Prostate gland (tissue), 2 donors: ENCODE results near the gene MANF. TPM values are rescaled to one million over a fixed set of nuclear protein-coding genes. Genes with fewer than 3 reads are reported as not detected.
"Not testable (repeated sequence)": the region's sequence is repeated elsewhere in the genome, so short reads cannot be mapped to it uniquely, and the experiment has no call there.

ENCODE experiments used
- DNase-seq: peaks from one replicate; pipeline ENCODE4 v3.0.0-alpha.2; 2019; ENCODE audit warnings: low spot score
- H3K27ac ChIP-seq, 2 donors: fragments of 200-600 bp; sonication (generic); 2 replicates each; pipeline ENCODE4 v1.5.1; 2017 to 2019
- H3K27me3 ChIP-seq: fragments of 200-600 bp; sonication (generic); replicated peaks from 2 replicates; pipeline ENCODE4 v1.5.1; 2019; ENCODE audit not compliant: insufficient read depth
- H3K36me3 ChIP-seq, 2 donors: fragments of 200-600 bp; sonication (generic); 1 replicate in 1 of 2; 2 replicates in 1 of 2; pipeline versions ENCODE4 v1.5.1 to v1.8.1; 2017 to 2019
- H3K4me1 ChIP-seq: fragments of 200-600 bp; sonication (generic); replicated peaks from 2 replicates; pipeline ENCODE4 v1.5.1; 2019
- H3K4me3 ChIP-seq, 2 donors: fragments of 200-600 bp; sonication (generic); 2 replicates each; pipeline ENCODE4 v1.5.1; 2017 to 2019
- H3K9me3 ChIP-seq: fragments of 200-600 bp; sonication (generic); 2 replicates; pipeline ENCODE4 v1.5.1; 2017
- POLR2A ChIP-seq: fragments of 450-650 bp; IDR thresholded peaks from one replicate; pipeline ENCODE4 v1.6.1; 2016; ENCODE audit warnings: antibody characterized with exemption, mild to moderate bottlenecking
- POLR2AphosphoS5 ChIP-seq: sonication (generic); formaldehyde crosslinking; IDR thresholded peaks from one replicate; pipeline ENCODE4 v1.6.1; 2017; ENCODE audit warnings: antibody characterized with exemption
- WGBS: methylation state at CpG from one replicate; pipeline ENCODE4 v1.1.5; 2018; 5-methylcytosine and 5-hydroxymethylcytosine counted together
- intact Hi-C: fragments of 100-400 bp; cut with DNase I; formaldehyde crosslinking; loops from one replicate; pipeline ENCODE4 v1.14.2; 2022
- total RNA-seq, 2 donors: library from RNA; depleted of rRNA; stranded (reverse); fragments of >200 nt; gene quantifications; one replicate each; pipeline ENCODE4 v1.1.0, GENCODE V29; 2016
- TF ChIP-seq, protein P1 (sequence below), 4 experiments: fragments of 200-600 bp in 2 of 4; fragments of 450-650 bp in 2 of 4; sonication (generic) in 2 of 4; IDR thresholded peaks; 1 replicate in 3 of 4; 2 replicates in 1 of 4; pipeline ENCODE4 v1.5.1; 2016 to 2019; ENCODE audit warnings: antibody characterized with exemption in 4 of 4, mild to moderate bottlenecking in 2 of 4, moderate library complexity in 2 of 4

The MANF gene
- total RNA-seq, 2 donors from 2014 or later: 30.6 to 81.4 TPM

DNA sequence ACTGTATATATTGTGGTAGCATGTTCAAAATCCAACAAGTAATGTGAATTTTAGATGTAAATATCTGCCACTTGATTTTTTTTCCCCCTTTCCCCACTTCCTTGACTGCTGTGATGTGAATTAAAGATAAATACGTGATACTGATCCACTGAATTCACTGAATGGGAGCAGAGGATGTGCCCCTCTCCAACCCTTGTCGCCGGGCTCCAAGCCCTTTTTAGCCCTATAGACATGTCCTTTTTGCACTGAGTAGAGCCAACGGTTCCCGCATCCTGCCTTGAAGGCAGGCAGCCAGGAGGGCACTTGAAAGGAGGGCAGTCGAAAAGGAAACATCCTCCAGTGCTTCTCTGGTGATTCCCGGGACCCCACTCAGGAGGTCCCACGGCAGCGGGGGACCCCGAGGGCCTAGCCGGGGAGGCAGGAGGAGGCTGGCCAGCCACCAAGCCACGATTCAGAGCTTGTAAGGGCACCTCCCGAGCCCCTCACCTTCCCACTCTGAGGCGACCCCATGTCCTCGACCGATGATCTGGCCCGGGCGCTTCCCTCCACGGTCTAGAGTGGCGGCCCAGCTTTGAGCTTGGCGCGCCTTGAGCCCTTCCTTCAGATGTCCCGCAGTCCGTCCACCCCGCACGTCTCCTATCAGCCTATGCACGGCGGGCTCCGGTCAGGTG lies 901 bp upstream of the MANF start:
- TF ChIP-seq, protein P1, sequence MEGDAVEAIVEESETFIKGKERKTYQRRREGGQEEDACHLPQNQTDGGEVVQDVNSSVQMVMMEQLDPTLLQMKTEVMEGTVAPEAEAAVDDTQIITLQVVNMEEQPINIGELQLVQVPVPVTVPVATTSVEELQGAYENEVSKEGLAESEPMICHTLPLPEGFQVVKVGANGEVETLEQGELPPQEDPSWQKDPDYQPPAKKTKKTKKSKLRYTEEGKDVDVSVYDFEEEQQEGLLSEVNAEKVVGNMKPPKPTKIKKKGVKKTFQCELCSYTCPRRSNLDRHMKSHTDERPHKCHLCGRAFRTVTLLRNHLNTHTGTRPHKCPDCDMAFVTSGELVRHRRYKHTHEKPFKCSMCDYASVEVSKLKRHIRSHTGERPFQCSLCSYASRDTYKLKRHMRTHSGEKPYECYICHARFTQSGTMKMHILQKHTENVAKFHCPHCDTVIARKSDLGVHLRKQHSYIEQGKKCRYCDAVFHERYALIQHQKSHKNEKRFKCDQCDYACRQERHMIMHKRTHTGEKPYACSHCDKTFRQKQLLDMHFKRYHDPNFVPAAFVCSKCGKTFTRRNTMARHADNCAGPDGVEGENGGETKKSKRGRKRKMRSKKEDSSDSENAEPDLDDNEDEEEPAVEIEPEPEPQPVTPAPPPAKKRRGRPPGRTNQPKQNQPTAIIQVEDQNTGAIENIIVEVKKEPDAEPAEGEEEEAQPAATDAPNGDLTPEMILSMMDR (IDR thresholded peaks at IDR 0.05): no peak
- TF ChIP-seq POLR2A: no peak
- TF ChIP-seq POLR2AphosphoS5: no peak
- no peak for DNase-seq
- H3K9me3 ChIP-seq: no peaks in the 10 kb centered on the region
- peak overlapping the region; percentile 78 to 94 for H3K4me3 ChIP-seq
- peaks cover 16% of the 10 kb centered on the region for H3K4me1 ChIP-seq
- no peaks in the 10 kb centered on the region for H3K27me3 ChIP-seq
- intact Hi-C loops: loop anchor here (10.0 kb wide), 1 partner anchor 1029 kb away; the partner anchor contains the start of genes CYB561D2, NPRL2 and TMEM115
- H3K27ac ChIP-seq: peak overlapping the region; percentile 91
- no peaks in the 10 kb centered on the region for H3K36me3 ChIP-seq
- WGBS: 1% methylated on average over 29 of the region's 29 CpGs

DNA sequence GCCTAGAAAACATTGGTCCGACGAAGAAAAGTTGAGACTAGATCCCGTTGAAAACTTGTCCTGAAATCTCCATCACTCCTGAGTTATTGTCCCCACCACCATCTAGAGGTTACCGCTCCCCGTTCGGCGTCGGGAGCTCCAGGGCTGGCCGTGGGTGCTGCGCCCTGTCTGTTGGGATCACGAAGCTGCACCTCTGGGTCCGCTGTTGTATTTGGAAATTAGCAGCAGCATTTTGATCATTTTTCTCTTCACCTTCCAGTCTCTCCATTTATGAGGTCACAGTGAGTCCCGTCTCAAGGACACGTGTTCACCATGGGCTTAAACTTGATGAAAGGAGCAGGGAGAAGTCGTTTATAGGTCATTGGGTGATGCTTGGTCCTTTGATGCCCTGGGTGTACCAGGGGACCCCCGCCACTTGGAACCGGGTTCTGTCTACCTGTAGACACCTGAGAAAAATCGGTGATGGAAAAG lies 565 bp downstream of the MANF start:
- Histone ChIP-seq H3K4me3 (peak overlapping the region; percentile 78 to 94), H3K4me1 (peaks cover 21% of the 10 kb centered on the region), H3K27me3 (no peaks in the 10 kb centered on the region), H3K27ac (peak overlapping the region; percentile 80 to 91), H3K9me3 (no peaks in the 10 kb centered on the region), H3K36me3 (no peaks in the 10 kb centered on the region)
- TF ChIP-seq POLR2AphosphoS5 (no peak), POLR2A (no peak)
- TF ChIP-seq, protein P1 (IDR thresholded peaks at IDR 0.05): no peak
- DNase-seq: no peak
- WGBS: 2% methylated on average over 18 of the region's 18 CpGs
- intact Hi-C loops: loop anchor here (2.0 to 10.0 kb wide), 4 partner anchors 285 to 1031 kb away; partner anchors contain the start of genes C3orf18, CYB561D2, HEMK1 and MAPKAPK3

GRCh38 chr3:51386159-51386851 lies 1.2 kb downstream of the MANF start:
- DNase-seq: no peak
- 32% methylated on average over 8 of the region's 8 CpGs for WGBS
- Histone ChIP-seq H3K27ac (peak overlapping the region; percentile 80 to 91), H3K9me3 (no peaks in the 10 kb centered on the region), H3K27me3 (no peaks in the 10 kb centered on the region), H3K4me1 (peaks cover 23% of the 10 kb centered on the region), H3K36me3 (no peaks in the 10 kb centered on the region), H3K4me3 (peak overlapping the region; percentile 78 to 94)
- no peak for TF ChIP-seq POLR2A
- TF ChIP-seq, protein P1 (IDR thresholded peaks at IDR 0.05): no peak
- no peak for TF ChIP-seq POLR2AphosphoS5
- intact Hi-C loops: loop anchor here (2.0 to 10.0 kb wide), 4 partner anchors 284 to 1032 kb away; partner anchors contain the start of genes C3orf18, CYB561D2, HEMK1 and MAPKAPK3

GRCh38 chr3:51386852-51387229 lies 1.8 kb downstream of the MANF start:
- no peak for TF ChIP-seq POLR2AphosphoS5
- Histone ChIP-seq H3K27me3 (no peaks in the 10 kb centered on the region), H3K27ac (peak overlapping the region; percentile 29 to 91), H3K4me3 (peak overlapping the region in 1 of 2 donors; percentile 94), H3K36me3 (no peaks in the 10 kb centered on the region), H3K9me3 (no peaks in the 10 kb centered on the region), H3K4me1 (peaks cover 24% of the 10 kb centered on the region)
- intact Hi-C loops: loop anchor here (2.0 to 10.0 kb wide), 4 partner anchors 284 to 1032 kb away; partner anchors contain the start of genes C3orf18, CYB561D2, HEMK1 and MAPKAPK3
- 93% methylated on average over 5 of the region's 5 CpGs for WGBS
- no peak for DNase-seq

DNA sequence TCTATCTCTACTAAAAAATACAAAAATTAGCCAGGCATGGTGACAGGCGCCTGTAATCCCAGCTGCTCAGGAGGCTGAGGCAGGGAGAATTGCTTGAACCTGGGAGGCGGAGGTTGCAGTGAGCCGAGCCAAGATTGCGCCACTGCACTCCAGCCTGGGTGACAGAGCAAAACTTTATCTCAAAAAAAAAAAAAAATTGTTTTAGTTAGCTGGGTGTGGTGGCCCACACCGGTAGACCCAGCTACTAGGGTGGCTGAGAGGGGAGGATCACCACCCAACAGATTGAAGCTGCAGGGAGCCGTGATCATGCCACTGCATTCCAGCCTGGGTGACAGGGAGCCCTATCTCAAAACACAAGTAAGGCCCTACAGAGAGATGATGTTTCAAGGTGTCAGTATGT lies 2.2 kb downstream of the MANF start:
- Histone ChIP-seq H3K27ac (peak overlapping the region; percentile 29 to 91), H3K4me3 (peak overlapping the region in 1 of 2 donors; percentile 94), H3K4me1 (peaks cover 28% of the 10 kb centered on the region)
- not testable (repeated sequence) for H3K27me3 ChIP-seq, H3K36me3 ChIP-seq, H3K9me3 ChIP-seq, DNase-seq
- 81% methylated on average over 6 of the region's 6 CpGs for WGBS
- intact Hi-C loops: loop anchor here (2.0 to 10.0 kb wide), 4 partner anchors 284 to 1032 kb away; partner anchors contain the start of genes C3orf18, CYB561D2, HEMK1 and MAPKAPK3
